ENCODE measurements around the gene XDH. TPM values are rescaled to one million over a fixed set of nuclear protein-coding genes. Genes with fewer than 3 reads are reported as not detected.
A peak's percentile ranks its signal among the peaks of the same experiment; 100 is the strongest.

XDH gene
- polyA plus RNA-seq, 1 experiment = 0.35 TPM

DNA sequence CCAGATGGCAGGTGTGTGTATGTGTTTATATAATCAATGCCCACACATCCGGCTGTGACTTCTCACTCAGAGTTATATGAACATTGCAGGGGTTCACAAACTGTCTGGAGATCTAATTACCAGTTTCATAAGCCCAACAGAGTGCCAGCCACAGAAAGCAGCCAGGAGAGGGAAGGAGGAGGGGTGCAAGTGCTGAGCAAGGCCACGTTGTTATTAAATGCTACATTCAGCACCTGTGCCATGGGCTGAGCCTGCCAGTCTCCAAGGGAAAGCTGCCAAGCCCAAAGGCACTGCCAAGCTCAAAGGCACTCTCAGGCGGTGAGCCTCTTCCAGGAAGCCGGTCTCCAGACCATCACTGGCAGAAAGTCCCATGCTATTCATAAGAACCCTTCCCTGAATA is 17.4 kb downstream of the XDH start:
- Histone ChIP-seq H3K9me3 (ENCODE audit: control insufficient read depth, insufficient read depth, low read length) (no peaks in the 10 kb centered on the region), H3K27me3 (ENCODE audit: control insufficient read depth, insufficient read depth, low read length) (no peaks in the 10 kb centered on the region), H3K4me3 (ENCODE audit: low read depth, low read length) (no peak overlapping the region), H3K27ac (ENCODE audit: low read depth, low read length) (no peak overlapping the region)
- CTCF ChIA-PET = no interaction called here
- TF ChIP-seq, protein P1, sequence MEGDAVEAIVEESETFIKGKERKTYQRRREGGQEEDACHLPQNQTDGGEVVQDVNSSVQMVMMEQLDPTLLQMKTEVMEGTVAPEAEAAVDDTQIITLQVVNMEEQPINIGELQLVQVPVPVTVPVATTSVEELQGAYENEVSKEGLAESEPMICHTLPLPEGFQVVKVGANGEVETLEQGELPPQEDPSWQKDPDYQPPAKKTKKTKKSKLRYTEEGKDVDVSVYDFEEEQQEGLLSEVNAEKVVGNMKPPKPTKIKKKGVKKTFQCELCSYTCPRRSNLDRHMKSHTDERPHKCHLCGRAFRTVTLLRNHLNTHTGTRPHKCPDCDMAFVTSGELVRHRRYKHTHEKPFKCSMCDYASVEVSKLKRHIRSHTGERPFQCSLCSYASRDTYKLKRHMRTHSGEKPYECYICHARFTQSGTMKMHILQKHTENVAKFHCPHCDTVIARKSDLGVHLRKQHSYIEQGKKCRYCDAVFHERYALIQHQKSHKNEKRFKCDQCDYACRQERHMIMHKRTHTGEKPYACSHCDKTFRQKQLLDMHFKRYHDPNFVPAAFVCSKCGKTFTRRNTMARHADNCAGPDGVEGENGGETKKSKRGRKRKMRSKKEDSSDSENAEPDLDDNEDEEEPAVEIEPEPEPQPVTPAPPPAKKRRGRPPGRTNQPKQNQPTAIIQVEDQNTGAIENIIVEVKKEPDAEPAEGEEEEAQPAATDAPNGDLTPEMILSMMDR (IDR thresholded peaks at IDR 0.05; ENCODE audit: low read depth, low read length) = no peak
- POLR2A ChIA-PET = no interaction called here
- DNase-seq (ENCODE audit: low read depth, low spot score) = no peak

DNA sequence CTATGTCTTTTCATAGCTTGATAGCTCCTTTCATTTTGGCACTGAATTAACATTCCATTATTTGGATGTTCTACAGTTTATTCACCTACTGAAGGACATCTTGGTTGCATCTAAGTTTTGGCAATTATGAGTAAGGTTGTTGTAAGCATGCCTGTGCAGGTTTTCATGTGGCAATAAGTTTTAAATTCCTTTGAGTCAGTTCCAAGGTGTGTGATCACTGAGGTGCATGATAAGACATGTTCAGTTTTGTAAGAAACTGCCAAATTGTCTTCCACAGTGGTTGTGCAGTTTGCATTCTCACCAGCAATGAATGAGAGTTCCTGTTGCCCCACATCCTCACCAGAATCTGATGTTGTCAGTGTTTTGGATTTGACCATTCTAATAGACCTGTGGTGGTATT is 24.2 kb downstream of the XDH start:
- H3K27me3 ChIP-seq (ENCODE audit: control insufficient read depth, insufficient read depth, low read length) = no peaks in the 10 kb centered on the region
- CTCF ChIA-PET = no interaction called here
- TF ChIP-seq, protein P1 (IDR thresholded peaks at IDR 0.05; ENCODE audit: low read depth, low read length) = no peak
- H3K9me3 ChIP-seq (ENCODE audit: control insufficient read depth, insufficient read depth, low read length) = no peaks in the 10 kb centered on the region
- no peak overlapping the region for H3K27ac ChIP-seq (ENCODE audit: low read depth, low read length)
- no peak for DNase-seq (ENCODE audit: low read depth, low spot score)
- H3K4me3 ChIP-seq (ENCODE audit: low read depth, low read length) = no peak overlapping the region
- POLR2A ChIA-PET = no interaction called here

DNA sequence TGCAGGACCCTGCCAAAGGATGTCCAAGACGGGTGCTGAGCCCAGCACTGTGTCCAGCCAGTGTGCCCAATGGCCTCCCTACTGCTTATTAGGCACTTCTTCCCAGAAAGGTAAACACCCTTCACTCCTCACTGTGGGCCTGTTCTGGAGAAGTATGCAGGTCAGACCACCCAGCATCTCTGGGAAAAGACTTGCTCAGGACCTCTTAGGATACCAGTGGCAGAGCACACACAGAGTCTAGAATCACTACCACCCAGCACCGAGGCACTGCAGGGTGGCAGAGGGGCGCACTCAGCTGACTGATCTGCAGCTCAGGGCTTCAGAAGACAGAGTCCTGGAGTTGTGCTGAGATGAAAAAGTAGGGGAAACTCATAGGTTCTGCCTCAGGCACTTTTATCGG is 25.8 kb downstream of the XDH start:
- TF ChIP-seq, protein P1 (IDR thresholded peaks at IDR 0.05; ENCODE audit: low read depth, low read length) = no peak
- no peaks in the 10 kb centered on the region for H3K9me3 ChIP-seq (ENCODE audit: control insufficient read depth, insufficient read depth, low read length)
- no peak for DNase-seq (ENCODE audit: low read depth, low spot score)
- no peak overlapping the region for H3K4me3 ChIP-seq (ENCODE audit: low read depth, low read length)
- no peak overlapping the region for H3K27ac ChIP-seq (ENCODE audit: low read depth, low read length)
- CTCF ChIA-PET = no interaction called here
- POLR2A ChIA-PET = no interaction called here
- no peaks in the 10 kb centered on the region for H3K27me3 ChIP-seq (ENCODE audit: control insufficient read depth, insufficient read depth, low read length)

DNA sequence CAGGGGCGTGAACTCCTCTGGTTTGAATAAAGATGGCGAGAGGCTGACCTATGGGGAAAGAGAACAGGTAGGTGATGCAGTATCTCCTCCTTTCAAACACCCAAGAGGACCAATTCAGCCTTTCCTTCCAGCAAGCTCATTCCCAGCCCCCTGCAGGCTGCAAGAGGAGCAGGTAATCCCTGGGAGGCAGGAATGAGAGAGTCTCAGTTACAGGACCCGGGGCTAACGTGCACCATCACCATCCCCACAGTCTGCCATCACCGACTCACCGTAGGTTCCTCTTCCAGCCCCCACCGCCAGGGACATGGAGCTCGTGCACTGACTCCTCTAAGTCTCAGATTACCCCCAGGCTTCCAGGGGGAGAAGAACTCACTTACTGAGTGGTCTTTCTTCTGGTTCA is 26.7 kb downstream of the XDH start:
- H3K9me3 ChIP-seq (ENCODE audit: control insufficient read depth, insufficient read depth, low read length) = no peaks in the 10 kb centered on the region
- ChIA-PET CTCF (no interaction called here), POLR2A (no interaction called here)
- H3K4me3 ChIP-seq (ENCODE audit: low read depth, low read length) = no peak overlapping the region
- DNase-seq (ENCODE audit: low read depth, low spot score) = no peak
- H3K27ac ChIP-seq (ENCODE audit: low read depth, low read length) = no peak overlapping the region
- TF ChIP-seq, protein P1 (IDR thresholded peaks at IDR 0.05; ENCODE audit: low read depth, low read length) = 0 out of 2 replicates have a peak, but pooled peaks have one; percentile 7
- H3K27me3 ChIP-seq (ENCODE audit: control insufficient read depth, insufficient read depth, low read length) = no peaks in the 10 kb centered on the region

DNA sequence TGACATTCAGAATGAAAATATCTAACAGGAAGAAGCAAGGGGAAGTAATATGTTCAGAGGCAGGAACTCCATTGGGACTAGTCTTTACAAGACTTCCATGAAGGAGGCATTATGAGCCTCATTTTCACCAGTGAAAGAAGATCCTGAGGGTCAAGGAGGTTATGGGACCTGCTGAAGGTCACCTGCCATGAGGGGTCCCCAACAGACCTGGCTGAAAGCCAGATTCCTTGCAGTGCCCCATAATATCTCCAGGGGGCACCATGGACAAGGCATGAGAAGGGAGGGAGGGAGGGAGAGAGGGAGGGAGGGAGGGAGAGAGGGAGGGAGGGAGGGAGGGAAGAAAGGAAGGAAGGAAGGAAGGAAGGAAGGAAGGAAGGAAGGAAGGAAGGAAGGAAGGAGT is 27.9 kb downstream of the XDH start:
- ChIA-PET POLR2A (no interaction called here), CTCF (no interaction called here)
- Histone ChIP-seq H3K4me3 (ENCODE audit: low read depth, low read length) (no peak overlapping the region), H3K27ac (ENCODE audit: low read depth, low read length) (no peak overlapping the region), H3K9me3 (ENCODE audit: control insufficient read depth, insufficient read depth, low read length) (no peaks in the 10 kb centered on the region), H3K27me3 (ENCODE audit: control insufficient read depth, insufficient read depth, low read length) (no peaks in the 10 kb centered on the region)
- DNase-seq (ENCODE audit: low read depth, low spot score) = no peak
- TF ChIP-seq, protein P1 (IDR thresholded peaks at IDR 0.05; ENCODE audit: low read depth, low read length) = peak; percentile 21

Measured in AG04450 (cell line).